ENCODE measurements around the gene SENP1.
A peak's percentile ranks its signal among the peaks of the same experiment; 100 is the strongest.
"Not testable (repeated sequence)": the region's sequence is repeated elsewhere in the genome, so short reads cannot be mapped to it uniquely, and the experiment has no call there.

The SENP1 gene

DNA sequence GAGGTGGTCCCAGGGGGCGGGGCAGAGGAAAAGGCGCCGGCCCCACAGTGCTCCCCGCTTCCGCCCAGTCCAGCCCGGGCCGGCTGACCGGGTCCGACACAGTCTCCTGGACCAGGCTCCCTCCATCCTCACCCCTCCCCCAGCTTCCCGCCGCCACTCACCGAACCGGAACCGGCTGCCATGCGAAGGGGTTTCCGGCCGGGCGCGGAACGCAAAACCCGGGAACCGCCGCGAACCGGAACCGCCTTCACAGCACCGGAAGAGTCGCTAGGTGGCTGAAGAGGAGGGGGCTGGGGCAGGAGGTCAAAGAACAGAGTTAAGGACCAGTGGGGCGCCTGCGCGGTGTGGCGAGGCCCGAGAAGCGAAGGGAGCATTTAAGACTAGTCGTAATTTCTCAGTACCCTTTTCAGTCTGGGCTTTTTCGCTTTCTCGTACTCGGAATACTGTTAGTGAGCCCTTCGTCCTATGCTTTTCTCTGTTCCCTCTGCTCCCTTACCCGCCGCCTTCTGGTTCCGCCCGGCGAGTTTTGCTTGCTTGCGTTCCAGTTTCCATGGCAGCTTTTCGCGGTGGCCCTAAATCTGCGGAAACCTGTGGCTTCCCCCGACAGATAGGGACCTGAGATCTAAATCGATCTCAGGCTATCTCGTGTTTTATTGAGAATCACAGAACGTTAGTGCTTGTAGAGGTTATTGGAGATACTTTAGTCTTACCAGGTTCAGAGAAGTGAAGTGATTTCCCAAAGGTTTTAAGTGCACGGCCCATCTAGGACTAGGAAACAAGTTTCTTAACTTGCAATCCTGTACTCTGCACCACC is at the start of gene SENP1:
Gene SENP1 (minus strand): TSS at position 213 of the 814 bp plus-strand sequence. CDS start 4,607 bp downstream, outside the sequence.
- peak; percentile 67 for DNase-seq

DNA sequence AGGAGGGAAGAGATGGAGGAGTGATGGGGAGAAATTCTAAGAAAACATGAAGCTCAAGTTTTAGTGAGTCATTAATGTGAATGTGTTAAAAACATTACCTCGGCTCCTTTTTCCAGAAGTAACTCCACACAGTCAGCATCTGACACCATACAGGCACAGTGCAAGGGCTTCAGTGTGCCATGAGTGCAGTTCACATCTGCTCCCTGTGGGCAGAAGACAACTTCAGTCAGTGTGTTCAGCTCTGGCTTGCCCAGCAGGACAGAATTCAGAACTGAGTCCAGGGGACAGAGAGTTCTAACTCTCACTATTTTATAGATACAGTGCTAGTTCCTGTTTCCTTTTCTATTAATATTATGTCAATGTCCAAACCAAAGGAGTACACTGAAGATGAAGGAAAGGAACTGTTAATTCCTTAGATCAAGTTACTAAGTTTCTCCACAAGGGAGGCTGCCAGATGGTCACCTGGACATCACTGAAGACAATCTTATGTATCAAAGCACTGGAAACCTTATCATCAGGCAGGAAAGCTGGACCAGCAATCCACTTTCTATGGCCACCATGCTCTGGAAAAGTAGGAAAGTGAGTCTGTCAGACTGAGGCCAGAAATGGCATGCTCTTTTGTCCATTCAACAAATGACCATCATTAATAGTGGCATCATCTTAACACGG is 45.4 kb upstream of the SENP1 start:
- no peak for DNase-seq

- DNase-seq, result no peak
Measured at GRCh38 chr12:48145981-48146380, 40.1 kb upstream of the SENP1 start.

- DNase-seq, result no peak
Measured at GRCh38 chr12:48143898-48144297, 38.0 kb upstream of the SENP1 start.

GRCh38 chr12:48142818-48143674 is 37.2 kb upstream of the SENP1 start:
- DNase-seq, result no peak

GRCh38 chr12:48135027-48135426 is 29.1 kb upstream of the SENP1 start:
- no peak for DNase-seq

DNA sequence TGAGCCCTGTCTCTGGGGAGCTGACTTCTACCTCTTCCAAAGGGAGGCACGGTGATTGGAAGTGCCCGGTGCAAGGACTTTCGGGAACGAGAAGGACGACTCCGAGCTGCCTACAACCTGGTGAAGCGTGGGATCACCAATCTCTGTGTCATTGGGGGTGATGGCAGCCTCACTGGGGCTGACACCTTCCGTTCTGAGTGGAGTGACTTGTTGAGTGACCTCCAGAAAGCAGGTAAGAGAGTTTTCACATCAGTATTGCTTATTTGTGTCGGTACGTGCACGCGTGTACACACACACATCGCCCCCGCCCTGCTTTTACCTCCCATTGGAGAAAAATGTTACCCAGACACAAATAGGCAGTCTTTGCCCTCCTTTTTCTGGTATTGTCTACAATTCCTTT is 26.9 kb upstream of the SENP1 start:
- DNase-seq, result no peak

DNA sequence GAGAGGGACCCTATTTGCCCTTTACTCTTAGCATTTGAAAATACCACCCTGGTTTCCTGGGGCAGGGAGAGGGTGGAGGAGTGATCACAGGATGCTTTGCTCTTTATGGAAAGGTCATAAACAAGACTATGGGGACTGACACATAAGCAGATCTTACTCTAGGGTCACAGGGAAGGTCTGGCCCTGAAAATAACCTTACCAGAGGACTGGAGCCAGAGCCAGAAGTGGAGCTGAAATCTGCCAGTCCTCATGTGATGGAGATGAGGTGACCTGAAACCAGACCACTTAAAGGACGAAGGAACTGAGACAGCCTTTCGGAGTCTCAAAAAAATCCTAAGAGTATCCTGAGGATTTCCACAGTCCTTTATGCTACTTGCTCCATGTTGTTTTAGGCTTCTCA is 25.6 kb upstream of the SENP1 start:
- no peak for DNase-seq

DNA sequence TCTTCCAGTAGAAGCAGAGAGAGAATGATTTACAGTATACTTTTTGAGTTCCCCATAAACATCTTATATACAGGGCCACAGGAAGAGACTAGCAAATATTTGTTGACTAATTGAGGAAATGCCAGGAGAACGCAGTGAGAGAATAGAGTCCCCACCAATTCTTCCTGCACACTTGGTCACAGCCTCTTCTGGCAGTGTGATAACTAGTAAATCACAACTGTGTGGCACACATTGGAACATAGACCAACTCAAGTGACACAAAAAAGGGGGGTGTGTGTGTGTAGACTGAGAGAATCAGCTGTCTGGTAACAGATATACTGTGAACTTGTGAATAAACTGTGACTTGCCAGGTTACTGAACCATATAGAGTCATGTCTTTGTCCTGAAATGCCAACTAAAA is 23.5 kb upstream of the SENP1 start:
- no peak for DNase-seq

DNA sequence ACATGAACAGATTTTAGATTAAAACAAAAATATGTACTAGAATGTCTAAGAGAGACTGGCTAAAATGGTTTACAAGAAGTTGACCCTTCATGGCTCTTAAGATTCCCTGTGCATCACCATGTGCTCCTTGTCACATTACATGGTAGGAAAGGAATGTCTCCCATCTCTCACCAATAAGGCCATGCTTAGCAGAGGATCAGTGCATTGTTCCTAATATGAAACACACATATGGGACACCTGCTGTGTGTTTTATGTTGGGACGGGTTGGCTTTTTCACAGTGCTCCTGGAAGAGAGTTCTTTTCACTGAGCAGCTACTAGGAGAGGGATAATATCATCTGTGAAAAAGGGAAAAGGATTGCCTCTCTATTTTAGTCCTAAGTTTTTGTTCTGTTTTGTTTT is 22.9 kb upstream of the SENP1 start:
- no peak for DNase-seq

DNA sequence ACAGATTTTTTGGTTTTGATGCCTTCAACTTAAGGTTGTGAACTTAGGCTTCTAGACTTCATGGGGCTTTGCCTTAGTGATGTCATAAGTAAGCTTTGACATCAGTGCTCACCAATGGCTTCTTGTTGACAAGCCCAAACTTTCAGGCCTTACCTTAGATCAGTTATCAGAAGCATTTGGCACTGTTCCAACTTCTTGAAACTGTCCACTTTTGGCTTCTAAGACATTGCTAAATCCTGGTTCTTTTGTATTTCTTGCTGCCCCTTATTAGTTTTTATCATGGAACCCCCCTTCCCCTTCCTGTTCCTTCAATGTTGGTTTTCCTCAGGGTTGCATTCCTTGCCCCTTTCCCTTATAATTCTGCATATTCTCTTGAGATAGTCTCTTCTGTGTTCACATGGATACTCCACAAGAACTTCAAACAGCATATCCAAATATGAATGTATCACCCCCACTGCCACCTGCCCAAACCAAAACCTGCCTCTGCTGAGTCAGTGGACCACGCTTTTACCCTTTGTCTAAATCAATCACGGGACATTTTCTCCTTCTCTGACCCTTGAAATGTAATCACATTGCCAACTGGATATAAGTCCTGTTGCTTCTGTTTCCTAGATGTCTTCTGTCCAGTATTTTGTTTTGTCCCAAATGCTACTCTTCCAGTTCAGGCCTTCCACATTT is 21.2 kb upstream of the SENP1 start:
- DNase-seq, result no peak

DNA sequence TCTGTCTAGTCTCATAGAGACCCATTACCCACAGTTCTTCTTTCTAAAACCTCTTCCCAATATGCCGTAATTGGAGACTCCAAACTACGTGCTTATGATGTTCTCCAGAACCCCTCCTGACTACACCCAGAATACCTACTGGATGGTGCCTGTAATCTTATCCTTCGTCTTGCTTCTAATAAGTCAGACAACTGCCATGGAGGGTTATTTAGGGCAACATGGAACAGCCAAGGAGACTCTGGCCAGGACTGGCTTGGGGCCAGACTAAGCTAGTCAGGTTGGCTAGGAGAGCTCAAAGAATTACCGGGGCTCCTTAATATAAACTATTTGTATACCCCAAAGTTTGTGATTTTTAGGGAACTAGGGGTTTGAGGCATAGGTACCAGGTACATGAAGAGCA is 20.1 kb upstream of the SENP1 start:
- DNase-seq, result no peak

DNA sequence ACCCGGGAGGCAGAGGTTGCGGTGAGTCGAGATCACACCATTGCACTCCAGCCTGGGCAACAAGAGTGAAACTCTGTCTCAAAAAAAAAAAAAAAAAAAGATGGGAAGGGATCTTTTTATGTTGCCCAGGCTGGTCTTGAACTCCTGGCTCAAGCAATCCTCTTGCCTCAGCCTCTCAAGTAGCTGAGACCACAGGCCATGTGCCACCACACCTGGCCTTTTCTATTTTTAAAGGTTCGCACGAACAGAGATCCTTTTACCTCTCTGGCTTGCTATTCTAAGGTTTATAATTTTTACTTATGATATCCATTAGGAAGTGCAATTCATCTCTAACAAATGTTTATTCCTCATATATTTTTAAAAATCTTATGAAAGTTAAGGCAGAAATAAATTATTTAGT is 19.7 kb upstream of the SENP1 start:
- DNase-seq, result not testable (repeated sequence)

DNA sequence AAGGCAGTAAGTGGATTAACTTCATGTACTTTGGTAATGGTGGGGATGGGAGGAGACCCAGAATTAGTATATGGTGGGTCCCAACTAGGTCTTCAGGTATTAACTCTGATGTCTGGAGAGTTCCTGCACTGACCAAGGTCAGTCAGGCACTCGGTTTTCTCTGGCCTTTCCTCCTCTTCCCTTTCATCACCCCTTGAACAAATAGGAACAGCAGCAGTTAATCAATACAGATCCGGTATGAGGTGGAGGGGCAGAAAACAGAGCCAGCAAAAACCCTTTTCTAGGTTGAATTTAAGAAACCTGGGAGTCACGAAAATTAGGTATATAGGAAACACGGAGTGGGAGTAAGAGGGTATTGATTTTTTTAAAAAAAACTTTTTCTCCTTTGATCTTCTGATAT is 17.3 kb upstream of the SENP1 start:
- no peak for DNase-seq

DNA sequence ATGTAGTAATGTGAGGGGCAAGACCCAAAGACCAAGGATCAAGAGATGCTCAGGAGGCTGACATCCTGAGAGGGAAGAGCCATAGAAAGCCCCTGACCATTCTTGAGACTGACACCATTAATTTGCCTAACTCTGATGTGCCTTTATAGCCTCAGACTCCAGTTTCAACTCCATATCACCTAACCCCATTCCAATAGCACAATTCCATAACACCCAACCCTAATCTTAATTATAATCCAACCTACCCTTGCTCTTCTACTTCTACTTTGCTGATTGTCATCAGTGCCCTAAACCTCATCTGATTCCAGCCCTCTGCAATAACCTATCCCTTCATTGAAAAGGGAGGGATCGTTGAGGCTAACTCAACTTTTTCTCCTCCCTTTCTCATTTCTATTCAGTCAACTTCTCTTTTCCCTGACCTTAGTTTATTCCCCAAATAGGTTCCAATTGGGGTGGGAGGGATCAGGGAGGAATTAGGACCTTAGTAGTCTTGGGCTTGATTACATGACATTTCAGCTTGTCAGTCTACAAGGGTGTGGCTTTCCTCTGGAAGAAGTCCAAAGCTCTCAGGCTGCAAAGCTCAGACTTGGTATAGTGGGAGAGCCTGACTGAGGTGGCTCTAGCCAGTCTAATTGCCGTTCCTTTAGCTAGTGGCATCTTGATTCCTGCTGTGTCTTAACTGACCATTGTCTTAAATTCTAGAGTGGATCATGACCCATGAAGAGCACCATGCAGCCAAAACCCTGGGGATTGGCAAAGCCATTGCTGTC is 16.4 kb upstream of the SENP1 start:
- no peak for DNase-seq

- DNase-seq, result no peak
Measured at GRCh38 chr12:48121522-48121921, 15.6 kb upstream of the SENP1 start.

GRCh38 chr12:48119834-48120195 is 13.9 kb upstream of the SENP1 start:
- no peak for DNase-seq

GRCh38 chr12:48119078-48119833 is 13.4 kb upstream of the SENP1 start, which contains the start of gene PFKM:
Gene PFKM, plus strand, starts transcription at chr12:48119364. Its CDS starts 3,411 bp downstream, at chr12:48122775.
- peak; percentile 78 for DNase-seq

GRCh38 chr12:48118284-48118871 is 12.5 kb upstream of the SENP1 start:
- peak; percentile 30 for DNase-seq

DNA sequence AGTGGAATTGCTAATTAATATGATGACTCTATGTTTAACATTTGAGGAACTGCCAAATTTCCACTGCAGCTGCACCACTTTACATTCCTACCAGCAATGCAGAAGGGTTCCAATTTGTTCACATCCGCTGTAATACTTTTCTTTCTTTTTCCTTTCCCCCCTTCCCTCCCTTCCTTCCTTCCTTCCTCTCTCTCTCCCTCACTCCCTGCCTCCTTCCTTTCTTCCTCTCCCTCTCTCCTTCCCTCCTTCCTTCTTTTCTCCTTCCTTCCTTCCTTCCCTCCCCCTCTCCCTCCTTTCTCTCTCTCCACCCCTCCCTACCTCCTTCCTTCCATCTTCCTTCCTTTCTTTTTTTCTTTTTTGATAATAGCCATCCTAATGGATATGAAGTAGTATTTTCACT is 10.1 kb upstream of the SENP1 start:
- no peak for DNase-seq

GRCh38 chr12:48111312-48111693 is 5.4 kb upstream of the SENP1 start:
- not testable (repeated sequence) for DNase-seq
